Activated naive CD8-positive, alpha-beta T cell (primary cell): ENCODE data around the gene SLC2A6.

Source experiments
- H3K27ac Mint-ChIP-seq: one replicate; pipeline ENCODE4 v1.8.0; 2021; ENCODE audit warnings: mixed read lengths
- H3K27me3 Mint-ChIP-seq: one replicate; pipeline ENCODE4 v1.8.0; 2021; ENCODE audit warnings: mixed read lengths
- H3K36me3 Mint-ChIP-seq: one replicate; pipeline ENCODE4 v1.8.0; 2021; ENCODE audit warnings: mixed read lengths
- H3K4me1 Mint-ChIP-seq: one replicate; pipeline ENCODE4 v1.8.0; 2021; ENCODE audit warnings: low read depth, mixed read lengths
- H3K4me3 Mint-ChIP-seq: one replicate; pipeline ENCODE4 v1.8.0; 2021; ENCODE audit warnings: mild to moderate bottlenecking, mixed read lengths
- H3K9me3 Mint-ChIP-seq: one replicate; pipeline ENCODE4 v1.8.0; 2021; ENCODE audit warnings: low read depth, mixed read lengths

Gene SLC2A6

DNA sequence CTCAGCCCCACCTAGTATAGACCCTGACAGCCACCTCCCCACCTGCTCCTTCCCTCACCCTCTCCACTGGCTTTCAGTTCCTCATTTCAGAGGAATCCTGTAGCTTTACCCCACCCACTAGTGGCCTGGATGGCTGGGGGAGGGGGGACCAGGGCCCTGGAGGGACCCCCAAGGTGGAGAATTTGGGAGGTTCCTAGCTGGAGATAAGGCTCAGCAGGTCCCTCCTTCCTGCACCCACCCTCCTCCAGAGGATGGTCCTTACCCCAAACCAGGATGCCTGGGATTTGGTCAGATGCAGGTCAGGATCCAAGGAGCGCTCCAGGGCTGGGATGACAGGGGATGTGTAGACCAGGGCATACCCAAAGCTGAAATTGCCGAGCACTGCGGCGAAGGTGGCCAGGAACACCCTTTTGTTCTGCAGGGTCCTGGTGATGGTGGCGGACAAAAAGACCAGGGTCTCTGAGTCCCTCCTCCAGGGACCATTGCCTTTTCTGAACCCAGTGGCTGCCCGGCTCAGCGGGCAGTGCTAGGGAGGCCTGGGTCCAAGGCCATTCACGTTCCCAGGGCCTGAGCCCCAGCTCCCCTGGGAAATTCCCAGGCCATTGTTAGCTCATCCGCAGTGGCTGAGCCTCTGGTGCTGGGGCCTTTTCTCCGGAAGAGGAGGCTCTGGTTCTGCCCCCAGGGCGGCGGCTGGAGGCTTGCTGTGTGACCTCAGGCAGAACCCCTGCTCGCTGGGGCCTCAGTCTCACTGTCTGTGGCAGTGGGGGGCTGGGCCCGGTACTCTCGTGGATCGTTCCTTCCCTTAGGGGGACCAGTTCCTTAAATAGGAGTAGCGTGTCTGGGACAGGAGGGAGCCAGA, 678 bp downstream of the SLC2A6 start:
- no peak overlapping the region for H3K27ac Mint-ChIP-seq
- peaks cover 9% of the 10 kb centered on the region for H3K4me1 Mint-ChIP-seq
- no peaks in the 10 kb centered on the region for H3K27me3 Mint-ChIP-seq
- no peaks in the 10 kb centered on the region for H3K36me3 Mint-ChIP-seq
- peak overlapping the region; percentile 59 for H3K4me3 Mint-ChIP-seq
- H3K9me3 Mint-ChIP-seq, result no peaks in the 10 kb centered on the region

DNA sequence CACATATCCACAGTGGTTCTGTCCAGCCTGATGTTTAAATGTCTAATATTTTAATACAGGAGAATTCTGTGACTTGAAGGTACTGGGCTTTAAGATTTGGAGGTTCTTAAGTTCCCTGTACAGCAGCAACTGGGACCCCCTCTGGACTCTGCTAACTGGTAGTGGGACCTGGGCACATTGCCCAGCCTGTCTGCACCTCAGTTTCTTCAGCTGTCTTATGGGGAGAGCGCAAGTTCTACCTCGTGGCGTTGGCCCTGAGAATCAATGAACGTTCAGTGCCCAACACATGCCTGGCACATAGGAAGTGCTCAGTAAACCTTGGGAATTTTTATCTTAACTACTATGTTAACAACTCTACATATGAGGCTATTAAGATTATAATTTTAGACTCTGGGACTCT, 1.4 kb downstream of the SLC2A6 start:
- H3K27ac Mint-ChIP-seq, result no peak overlapping the region
- H3K4me1 Mint-ChIP-seq, result peaks cover 9% of the 10 kb centered on the region
- no peaks in the 10 kb centered on the region for H3K36me3 Mint-ChIP-seq
- H3K9me3 Mint-ChIP-seq, result no peaks in the 10 kb centered on the region
- H3K27me3 Mint-ChIP-seq, result no peaks in the 10 kb centered on the region
- H3K4me3 Mint-ChIP-seq, result peak overlapping the region; percentile 17

- H3K27me3 Mint-ChIP-seq, result no peaks in the 10 kb centered on the region
- peaks cover 9% of the 10 kb centered on the region for H3K4me1 Mint-ChIP-seq
- H3K4me3 Mint-ChIP-seq, result no peak overlapping the region
- H3K36me3 Mint-ChIP-seq, result no peaks in the 10 kb centered on the region
- H3K27ac Mint-ChIP-seq, result no peak overlapping the region
- H3K9me3 Mint-ChIP-seq, result no peaks in the 10 kb centered on the region
Observed at GRCh38 chr9:133476941-133477340, 2.0 kb downstream of the SLC2A6 start.

DNA sequence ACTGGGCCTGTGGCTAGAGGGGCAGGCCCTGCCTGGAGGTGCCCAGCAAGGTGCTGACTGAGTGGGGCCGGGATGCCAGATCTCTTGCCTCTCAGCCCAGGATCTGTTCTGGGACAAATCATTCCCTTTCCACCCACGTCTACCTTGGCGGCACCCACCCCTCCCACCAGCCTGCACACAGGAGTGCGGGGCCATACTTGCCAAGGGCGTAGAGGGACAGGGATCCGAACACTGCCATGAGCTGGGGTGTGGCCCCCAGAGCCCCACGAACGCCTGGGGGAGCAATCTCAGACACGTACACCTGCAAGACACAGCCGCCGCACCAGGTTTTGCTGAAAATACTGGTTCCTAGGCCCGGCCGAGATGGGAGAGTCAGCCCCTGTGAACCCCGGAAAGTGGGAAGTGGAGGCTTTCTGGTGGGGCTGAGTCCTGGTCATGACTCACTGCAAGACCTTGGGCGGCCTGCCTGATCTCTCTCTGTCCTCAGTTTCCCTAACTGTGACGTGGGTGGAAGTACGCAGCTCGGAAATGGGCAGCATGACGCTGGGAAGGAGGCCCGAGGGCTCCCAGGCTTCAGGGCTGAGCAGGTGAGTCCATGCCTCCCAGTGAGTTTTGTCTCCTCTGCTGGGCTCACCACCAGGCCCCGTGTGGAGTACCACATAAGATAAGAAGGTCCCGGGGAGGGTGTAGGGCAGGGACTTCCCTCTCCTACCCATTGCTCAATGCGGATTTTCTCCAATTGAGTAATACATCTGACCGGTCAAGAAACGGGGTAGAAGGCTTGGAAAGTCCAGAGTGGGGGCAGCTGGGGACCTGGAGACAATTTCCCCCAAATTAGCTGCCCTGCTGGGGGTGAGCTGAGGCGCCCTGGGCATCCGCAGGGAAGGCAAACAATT, 2.6 kb downstream of the SLC2A6 start:
- Mint-ChIP-seq H3K27ac (no peak overlapping the region), H3K36me3 (no peaks in the 10 kb centered on the region), H3K27me3 (no peaks in the 10 kb centered on the region), H3K9me3 (no peaks in the 10 kb centered on the region), H3K4me3 (no peak overlapping the region), H3K4me1 (peaks cover 9% of the 10 kb centered on the region)

GRCh38 chr9:133475292-133476012, 3.4 kb downstream of the SLC2A6 start:
- peaks cover 9% of the 10 kb centered on the region for H3K4me1 Mint-ChIP-seq
- H3K27ac Mint-ChIP-seq, result no peak overlapping the region
- no peaks in the 10 kb centered on the region for H3K36me3 Mint-ChIP-seq
- H3K9me3 Mint-ChIP-seq, result no peaks in the 10 kb centered on the region
- H3K4me3 Mint-ChIP-seq, result no peak overlapping the region
- H3K27me3 Mint-ChIP-seq, result no peaks in the 10 kb centered on the region

GRCh38 chr9:133474853-133475252, 4.0 kb downstream of the SLC2A6 start:
- no peaks in the 10 kb centered on the region for H3K9me3 Mint-ChIP-seq
- H3K4me1 Mint-ChIP-seq, result peaks cover 7% of the 10 kb centered on the region
- H3K36me3 Mint-ChIP-seq, result no peaks in the 10 kb centered on the region
- H3K27ac Mint-ChIP-seq, result no peak overlapping the region
- no peaks in the 10 kb centered on the region for H3K27me3 Mint-ChIP-seq
- H3K4me3 Mint-ChIP-seq, result no peak overlapping the region

GRCh38 chr9:133474215-133474614, 4.7 kb downstream of the SLC2A6 start:
- H3K4me3 Mint-ChIP-seq, result no peak overlapping the region
- no peaks in the 10 kb centered on the region for H3K27me3 Mint-ChIP-seq
- H3K4me1 Mint-ChIP-seq, result peaks cover 2% of the 10 kb centered on the region
- no peaks in the 10 kb centered on the region for H3K9me3 Mint-ChIP-seq
- H3K36me3 Mint-ChIP-seq, result no peaks in the 10 kb centered on the region
- H3K27ac Mint-ChIP-seq, result no peak overlapping the region

DNA sequence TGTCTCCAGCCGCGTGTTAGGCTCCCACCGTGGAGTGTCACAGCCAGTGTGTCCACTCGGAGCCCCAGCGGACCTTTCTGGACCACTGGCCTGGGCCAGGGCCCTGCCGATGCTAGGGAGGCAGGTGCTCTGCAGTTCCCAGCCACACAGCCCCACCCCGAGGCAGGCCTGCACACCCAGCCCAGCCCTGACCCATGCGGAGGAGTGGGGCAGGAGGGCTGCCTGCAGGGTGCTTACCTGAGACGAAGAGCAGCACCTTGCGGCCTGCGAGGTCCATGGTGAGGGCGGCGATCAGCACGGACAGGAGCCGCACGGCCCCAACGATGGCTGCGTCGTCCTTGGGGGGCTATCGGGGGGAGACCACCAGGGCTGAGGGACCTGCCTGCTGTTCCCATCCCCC, 5.2 kb downstream of the SLC2A6 start:
- Mint-ChIP-seq H3K4me1 (peaks cover 2% of the 10 kb centered on the region), H3K36me3 (no peaks in the 10 kb centered on the region), H3K27ac (no peak overlapping the region)

GRCh38 chr9:133472753-133473378, 6.0 kb downstream of the SLC2A6 start:
- Mint-ChIP-seq H3K4me3 (no peak overlapping the region), H3K36me3 (no peaks in the 10 kb centered on the region), H3K9me3 (no peaks in the 10 kb centered on the region), H3K27ac (no peak overlapping the region), H3K4me1 (peaks cover 2% of the 10 kb centered on the region), H3K27me3 (no peaks in the 10 kb centered on the region)

More for the DNA sequence above, 5.2 kb downstream of the SLC2A6 start:
- no peak overlapping the region for H3K4me3 Mint-ChIP-seq
- no peaks in the 10 kb centered on the region for H3K9me3 Mint-ChIP-seq
- no peaks in the 10 kb centered on the region for H3K27me3 Mint-ChIP-seq

DNA sequence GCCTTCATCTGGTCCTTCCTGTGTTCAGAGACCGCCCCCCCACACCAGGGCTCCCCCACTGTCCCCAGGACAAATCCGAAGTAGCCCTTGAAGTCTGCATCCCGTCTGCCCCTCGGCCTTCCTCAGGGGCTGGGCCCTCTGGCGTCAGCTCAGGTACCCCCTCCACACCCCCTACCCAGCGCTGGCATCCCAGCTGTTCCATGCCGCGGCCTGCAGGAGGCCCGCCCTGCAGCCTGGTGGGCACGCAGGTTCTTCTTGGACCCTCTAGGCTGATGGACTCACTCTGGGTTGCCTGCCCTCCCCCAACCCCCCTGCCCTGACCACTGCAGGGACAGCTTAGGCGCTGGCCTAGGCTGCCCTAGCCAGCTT, 6.6 kb downstream of the SLC2A6 start:
- Mint-ChIP-seq H3K9me3 (no peaks in the 10 kb centered on the region), H3K36me3 (no peaks in the 10 kb centered on the region), H3K4me1 (peaks cover 2% of the 10 kb centered on the region)

DNA sequence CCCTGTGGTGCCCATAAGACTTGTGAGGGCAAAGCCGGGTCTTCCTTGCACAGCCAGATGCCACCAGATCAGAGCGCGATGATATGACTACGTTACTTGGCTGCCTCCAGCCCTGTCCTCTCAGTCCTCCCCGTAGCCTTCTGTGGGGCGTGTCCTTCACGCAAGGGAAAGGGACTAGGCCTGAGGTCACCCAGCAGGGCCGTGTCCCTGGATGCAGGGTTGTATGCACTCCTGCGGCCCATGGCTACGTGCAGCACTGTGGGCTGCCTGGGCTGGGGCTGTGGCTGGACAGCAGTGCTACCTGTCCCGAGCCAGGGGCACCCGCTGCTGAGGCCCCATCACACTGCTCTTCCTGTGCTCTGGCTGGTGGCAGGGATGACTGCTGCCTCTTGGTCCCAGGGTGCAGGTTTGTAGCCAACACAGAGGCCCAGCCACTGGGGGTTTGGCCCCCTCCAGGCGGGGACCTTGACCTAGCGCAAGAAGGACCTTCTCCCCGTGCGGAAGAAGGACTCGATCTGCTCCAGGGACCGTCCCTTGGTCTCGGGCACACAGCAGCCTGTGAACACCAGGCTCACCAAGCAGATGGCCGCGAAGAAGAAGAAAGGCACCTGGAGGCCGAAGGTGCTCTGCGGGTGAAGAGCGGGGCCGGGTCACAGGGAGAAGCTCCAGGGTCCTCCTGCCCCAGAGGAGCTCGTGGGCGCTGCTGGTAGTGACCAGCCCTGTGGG, 7.2 kb downstream of the SLC2A6 start:
- H3K9me3 Mint-ChIP-seq, result no peaks in the 10 kb centered on the region
- H3K27me3 Mint-ChIP-seq, result no peaks in the 10 kb centered on the region
- H3K4me3 Mint-ChIP-seq, result no peak overlapping the region
- peaks cover 2% of the 10 kb centered on the region for H3K4me1 Mint-ChIP-seq
- H3K27ac Mint-ChIP-seq, result no peak overlapping the region
- H3K36me3 Mint-ChIP-seq, result no peaks in the 10 kb centered on the region

More for the DNA sequence above, 6.6 kb downstream of the SLC2A6 start:
- H3K4me3 Mint-ChIP-seq, result no peak overlapping the region
- no peaks in the 10 kb centered on the region for H3K27me3 Mint-ChIP-seq
- H3K27ac Mint-ChIP-seq, result no peak overlapping the region

GRCh38 chr9:133470988-133471387, 7.9 kb downstream of the SLC2A6 start:
- Mint-ChIP-seq H3K36me3 (no peaks in the 10 kb centered on the region), H3K4me1 (peaks cover 2% of the 10 kb centered on the region), H3K4me3 (no peak overlapping the region), H3K9me3 (no peaks in the 10 kb centered on the region), H3K27me3 (no peaks in the 10 kb centered on the region), H3K27ac (no peak overlapping the region)

GRCh38 chr9:133470427-133470924, 8.4 kb downstream of the SLC2A6 start:
- no peaks in the 10 kb centered on the region for H3K27me3 Mint-ChIP-seq
- no peaks in the 10 kb centered on the region for H3K9me3 Mint-ChIP-seq
- H3K4me1 Mint-ChIP-seq, result peaks cover 2% of the 10 kb centered on the region
- no peak overlapping the region for H3K27ac Mint-ChIP-seq
- no peak overlapping the region for H3K4me3 Mint-ChIP-seq
- H3K36me3 Mint-ChIP-seq, result no peaks in the 10 kb centered on the region
